H1 (cell line): ENCODE measurements around the gene KRTAP12-3. TPM values are rescaled to one million over a fixed set of nuclear protein-coding genes. Genes with fewer than 3 reads are reported as not detected.

Source experiments
- CTCF ChIA-PET: fragments of 300-600 bp; sonication (Branson Sonifier 250); formaldehyde crosslinking; loops from one replicate; lab custom pipeline; 2021; ENCODE audit not compliant: partially characterized antibody; lab: Charles Lee
- POLR2A ChIA-PET: fragments of 300-600 bp; sonication (Branson Sonifier 250); formaldehyde crosslinking; loops from one replicate; lab custom pipeline; 2021; ENCODE audit warnings: inconsistent platforms; ENCODE audit not compliant: partially characterized antibody; lab: Charles Lee
- DNase-seq, 2 experiments: peaks; one replicate each; pipeline versions ENCODE4 v3.0.0 to v3.0.0-alpha.2; 2010 to 2022; ENCODE audit warnings: low spot score in 2 of 2, low read depth in 1 of 2, mixed read lengths in 1 of 2
- FAIRE-seq: peaks from 2 replicates; lab custom pipeline; 2011; peaks lifted over from hg19 to GRCh38; lab: Jason Lieb, UNC
- H2AFZ ChIP-seq: 2 replicates; pipeline ENCODE4 v1.8.1; 2012; ENCODE audit warnings: low read length, inconsistent platforms
- H2AK5ac ChIP-seq: 2 replicates; pipeline ENCODE4 v1.6.1; 2013; ENCODE audit warnings: low read depth, low read length
- H2BK120ac ChIP-seq: replicated peaks from 2 replicates; pipeline ENCODE3; 2013; ENCODE audit warnings: low read depth, low read length, inconsistent platforms
- H2BK12ac ChIP-seq: 2 replicates; pipeline ENCODE4 v1.6.1; 2013; ENCODE audit warnings: low read depth, low read length
- H2BK15ac ChIP-seq: 2 replicates; pipeline ENCODE4 v1.6.1; 2013; ENCODE audit warnings: low read length
- H2BK20ac ChIP-seq: 2 replicates; pipeline ENCODE4 v1.6.1; 2013; ENCODE audit warnings: low read length
- H2BK5ac ChIP-seq: 2 replicates; pipeline ENCODE4 v1.6.1; 2013; ENCODE audit warnings: low read depth, low read length
- H3K14ac ChIP-seq: 2 replicates; pipeline ENCODE4 v1.6.1; 2013; ENCODE audit warnings: inconsistent platforms; ENCODE audit not compliant: insufficient read length
- H3K18ac ChIP-seq: 2 replicates; pipeline ENCODE4 v1.6.1; 2013; ENCODE audit warnings: low read length; ENCODE audit errors: extremely low read depth
- H3K23ac ChIP-seq: 2 replicates; pipeline ENCODE4 v1.6.1; 2013; ENCODE audit warnings: inconsistent platforms; ENCODE audit not compliant: insufficient read length
- H3K23me2 ChIP-seq: 2 replicates; pipeline ENCODE4 v1.6.1; 2013; ENCODE audit warnings: low read depth, low read length
- H3K27ac ChIP-seq: 2 replicates; pipeline ENCODE4 v1.6.1; 2011; ENCODE audit warnings: low read depth, low read length, inconsistent platforms
- H3K27me3 ChIP-seq, 4 experiments: replicated peaks in 1 of 4; 1 replicate in 1 of 4; 2 replicates in 3 of 4; pipeline versions ENCODE4 v1.6.1 to v1.8.1; 2011 to 2013; ENCODE audit warnings: low read length in 3 of 4, mild to moderate bottlenecking in 3 of 4, inconsistent platforms in 2 of 4, mixed read lengths in 2 of 4, moderate library complexity in 1 of 4; ENCODE audit not compliant: control insufficient read depth in 3 of 4, insufficient read depth in 3 of 4; ENCODE audit errors: extremely low read depth in 1 of 4
- H3K36me3 ChIP-seq, 4 experiments: 2 replicates each; pipeline versions ENCODE4 v1.6.1 to v1.8.1; 2011 to 2013; ENCODE audit warnings: mild to moderate bottlenecking in 4 of 4, low read length in 3 of 4, moderate library complexity in 2 of 4, control low read depth in 1 of 4, inconsistent platforms in 1 of 4; ENCODE audit not compliant: insufficient read depth in 4 of 4, control insufficient read depth in 2 of 4
- H3K4ac ChIP-seq: replicated peaks from 2 replicates; pipeline ENCODE3; 2013; ENCODE audit warnings: low read length, low read depth, mixed read lengths, inconsistent platforms; ENCODE audit not compliant: insufficient read length
- H3K4me1 ChIP-seq, 4 experiments: replicated peaks in 1 of 4; 1 replicate in 1 of 4; 2 replicates in 3 of 4; pipeline versions ENCODE4 v1.6.1 to v1.8.1; 2011 to 2013; ENCODE audit warnings: low read length in 3 of 4, inconsistent platforms in 2 of 4, mixed read lengths in 1 of 4; ENCODE audit not compliant: insufficient read depth in 4 of 4, control insufficient read depth in 3 of 4
- H3K4me2 ChIP-seq, 2 experiments: 2 replicates each; pipeline versions ENCODE4 v1.6.1 to v1.8.1; 2011 to 2013; ENCODE audit warnings: low read depth in 2 of 2, low read length in 2 of 2, control low read depth in 1 of 2, inconsistent platforms in 1 of 2, mild to moderate bottlenecking in 1 of 2; ENCODE audit not compliant: insufficient read depth in 1 of 2
- H3K4me3 ChIP-seq, 4 experiments: fragments of 200-600, 300-600 bp in 1 of 4; sonication (generic), shearing (Covaris generic), sonication (Bioruptor Twin) in 1 of 4; 2 replicates each; pipeline versions ENCODE4 v1.5.1 to v1.8.1; 2011 to 2016; ENCODE audit warnings: low read length in 4 of 4, low read depth in 3 of 4, control low read depth in 2 of 4, inconsistent platforms in 2 of 4, mild to moderate bottlenecking in 2 of 4, mixed read lengths in 1 of 4, moderate library complexity in 1 of 4; ENCODE audit not compliant: insufficient read depth in 2 of 4; ENCODE audit errors: extremely low read depth in 1 of 4
- H3K56ac ChIP-seq: replicated peaks from 2 replicates; pipeline ENCODE3; 2013; ENCODE audit warnings: low read depth, mild to moderate bottlenecking, mixed read lengths, low read length, inconsistent platforms; ENCODE audit not compliant: insufficient read length
- H3K79me1 ChIP-seq: 2 replicates; pipeline ENCODE4 v1.6.1; 2013; ENCODE audit warnings: low read depth, low read length, control low read depth
- H3K79me2 ChIP-seq, 2 experiments: 2 replicates each; pipeline versions ENCODE4 v1.6.1 to v1.8.1; 2012 to 2013; ENCODE audit warnings: low read length in 2 of 2, mild to moderate bottlenecking in 2 of 2, inconsistent platforms in 1 of 2; ENCODE audit not compliant: insufficient read depth in 2 of 2, control insufficient read depth in 1 of 2
- H3K9ac ChIP-seq, 4 experiments: replicated peaks in 1 of 4; 1 replicate in 1 of 4; 2 replicates in 3 of 4; pipeline versions ENCODE4 v1.6.1 to v1.8.1; 2011 to 2013; ENCODE audit warnings: low read depth in 3 of 4, low read length in 3 of 4, control low read depth in 2 of 4, mild to moderate bottlenecking in 2 of 4, moderate library complexity in 2 of 4, inconsistent platforms in 1 of 4; ENCODE audit errors: extremely low read depth in 1 of 4
- H3K9me3 ChIP-seq, 2 experiments: 2 replicates each; pipeline versions ENCODE4 v1.6.1 to v1.8.1; 2012 to 2013; ENCODE audit warnings: mild to moderate bottlenecking in 2 of 2, moderate library complexity in 2 of 2, control low read depth in 1 of 2, inconsistent platforms in 1 of 2, low read depth in 1 of 2, low read length in 1 of 2, mixed read lengths in 1 of 2; ENCODE audit not compliant: insufficient read depth in 2 of 2
- H4K20me1 ChIP-seq, 2 experiments: replicated peaks in 1 of 2; 2 replicates each; pipeline versions ENCODE3 to v1.8.1; 2011 to 2013; ENCODE audit warnings: inconsistent platforms in 2 of 2, low read length in 2 of 2, mild to moderate bottlenecking in 1 of 2; ENCODE audit not compliant: insufficient read depth in 2 of 2, control insufficient read depth in 1 of 2
- H4K5ac ChIP-seq: 2 replicates; pipeline ENCODE4 v1.6.1; 2013; ENCODE audit warnings: low read length, low read depth, mixed read lengths, inconsistent platforms; ENCODE audit not compliant: insufficient read length
- H4K8ac ChIP-seq: 2 replicates; pipeline ENCODE4 v1.8.0; 2013; ENCODE audit warnings: mild to moderate bottlenecking, moderate library complexity, low read length, inconsistent platforms; ENCODE audit not compliant: insufficient read depth; ENCODE audit errors: extremely low read depth
- H4K91ac ChIP-seq: replicated peaks from 2 replicates; pipeline ENCODE3; 2013; ENCODE audit warnings: low read length, mixed read lengths, inconsistent platforms; ENCODE audit not compliant: insufficient read length
- ATF2 ChIP-seq: IDR thresholded peaks from 2 replicates; pipeline ENCODE4 v1.6.1; 2012; ENCODE audit warnings: low read length, inconsistent platforms
- ATF3 ChIP-seq: IDR thresholded peaks from 2 replicates; pipeline ENCODE4 v1.6.1; 2011; ENCODE audit warnings: low read depth, mild to moderate bottlenecking, low read length; ENCODE audit not compliant: insufficient read depth
- BCL11A ChIP-seq, 2 experiments: IDR thresholded peaks; one replicate each; pipeline ENCODE4 v1.6.1; 2011; ENCODE audit warnings: low read depth in 2 of 2, low read length in 2 of 2, mild to moderate bottlenecking in 2 of 2
- EGR1 ChIP-seq: IDR thresholded peaks from 2 replicates; pipeline ENCODE4 v1.6.1; 2011; ENCODE audit warnings: low read depth, low read length, borderline replicate concordance
- KDM5A ChIP-seq: fragments of 200-600 bp; IDR thresholded peaks from 2 replicates; pipeline ENCODE4 v1.7.1; 2012; ENCODE audit warnings: mild to moderate bottlenecking, low read length, inconsistent platforms, mixed read lengths
- MAFK ChIP-seq: IDR thresholded peaks from 2 replicates; pipeline ENCODE4 v1.6.1; 2012; ENCODE audit warnings: low read depth, mild to moderate bottlenecking, improper control_type of control experiment, low read length
- MAX ChIP-seq: IDR thresholded peaks from 2 replicates; pipeline ENCODE4 v1.6.1; 2012; ENCODE audit warnings: inconsistent platforms
- PHF8 ChIP-seq: fragments of 200-600 bp; sonication (generic); conservative IDR thresholded peaks from 2 replicates; pipeline ENCODE4 v1.7.1; 2012; ENCODE audit warnings: low read depth, mild to moderate bottlenecking, inconsistent platforms, low read length, moderate library complexity
- POU5F1 ChIP-seq: IDR thresholded peaks from 2 replicates; pipeline ENCODE4 v1.6.1; 2011; ENCODE audit warnings: low read depth, mild to moderate bottlenecking, low read length, moderate library complexity
- RFX5 ChIP-seq: IDR thresholded peaks from 2 replicates; pipeline ENCODE4 v1.6.1; 2011; ENCODE audit warnings: low read depth, low read length, improper control_type of control experiment, borderline replicate concordance
- SRF ChIP-seq: IDR thresholded peaks from 2 replicates; pipeline ENCODE4 v1.6.1; 2011; ENCODE audit warnings: mild to moderate bottlenecking, low read depth, low read length, moderate library complexity
- TEAD4 ChIP-seq: IDR thresholded peaks from 2 replicates; pipeline ENCODE4 v1.6.1; 2012; ENCODE audit warnings: low read depth, low read length, inconsistent platforms, mixed read lengths
- WGBS, 2 experiments: shearing (Covaris generic) in 1 of 2; methylation state at CpG; one replicate each; pipeline versions ENCODE4 v1.1.6 to v1.1.7; 2013 to 2015; ENCODE audit warnings: low lambda C conversion rate in 2 of 2, mixed read lengths in 2 of 2, inconsistent platforms in 1 of 2, low coverage in 1 of 2, missing lambda C conversion rate in 1 of 2; ENCODE audit not compliant: insufficient replicate concordance in 2 of 2, insufficient coverage in 1 of 2, insufficient read length in 1 of 2; ENCODE audit errors: extremely low coverage in 1 of 2, missing lambda C conversion rate in 1 of 2; 5-methylcytosine and 5-hydroxymethylcytosine counted together
- polyA plus RNA-seq, 7 experiments: library from polyadenylated mRNA; depleted of rRNA in 3 of 7; stranded (reverse) in 5 of 7; unstranded in 2 of 7; fragments of >200 nt in 5 of 7; fragments of 200-250 nt in 2 of 7; gene quantifications; 1 replicate in 5 of 7; 2 replicates in 1 of 7; 4 replicates in 1 of 7; pipeline versions ENCODE4 v1.2.1 to v1.2.3, GENCODE V29; 2011 to 2013; ENCODE audit warnings: missing spikeins in 2 of 7, mixed read lengths in 2 of 7
- total RNA-seq: library from RNA; stranded (reverse); fragmentation: NEBNext Ultra II Directional; extraction: Animal tissue kit (Norgen Biotek cat#: 25700); gene quantifications from 2 replicates; pipeline ENCODE4 v1.2.1, GENCODE V29; 2021

The KRTAP12-3 gene
- total and polyA plus RNA-seq, 2 of the 8 experiments (the other 6 are each of a cell fraction or from before 2014, with no cell fraction given): not detected

- Histone ChIP-seq H3K4me2 (no peak overlapping the region), H3K23ac (no peak overlapping the region), H3K9ac (no peak overlapping the region), H2AFZ (no peak overlapping the region), H3K79me2 (no peaks in the 10 kb centered on the region), H3K36me3 (no peaks in the 10 kb centered on the region), H2BK15ac (no peak overlapping the region), H4K91ac (no peak overlapping the region), H3K14ac (no peak overlapping the region), H4K5ac (no peak overlapping the region), H3K23me2 (no peaks in the 10 kb centered on the region; the same call in 1 of the 2 replicates), H3K9me3 (peaks cover 3 to 8% of the 10 kb centered on the region in 2 experiments; a peak in 2 of 4 replicates), H2BK120ac (no peak overlapping the region), H3K79me1 (no peaks in the 10 kb centered on the region), H4K8ac (no peak overlapping the region), H3K27me3 (no peaks in the 10 kb centered on the region), H2BK5ac (no peak overlapping the region), H4K20me1 (peaks cover 0 to 3% of the 10 kb centered on the region in 2 experiments), H3K4ac (no peak overlapping the region), H3K56ac (no peak overlapping the region), H3K27ac (no peak overlapping the region), H3K4me3 (no peak overlapping the region), H2AK5ac (no peak overlapping the region), H3K4me1 (no peaks in the 10 kb centered on the region; a peak in 1 of 7 replicates), H2BK12ac (no peak overlapping the region), H3K18ac (no peak overlapping the region), H2BK20ac (no peak overlapping the region)
- ChIA-PET POLR2A (no interaction called here), CTCF (no interaction called here)
- 93% methylated on average over 5 of the region's 5 CpGs; no CpG with 5 or more reads in 1 of the 2 experiments for WGBS, 2 experiments
- FAIRE-seq: no peak
- no peak for DNase-seq
- TF ChIP-seq EGR1 (no peak), POU5F1 (no peak), ATF3 (no peak), PHF8 (no peak), MAX (no peak), KDM5A (no peak), RFX5 (no peak), BCL11A (IDR thresholded peaks at IDR 0.05; ENCODE audit: low read depth in 2 of 2, low read length in 2 of 2) (no peak), ATF2 (no peak), SRF (no peak), MAFK (no peak), TEAD4 (no peak)
Measured at GRCh38 chr21:44640761-44641160, 17.0 kb upstream of the KRTAP12-3 start.
